Osteocyte (in vitro differentiated cells): ENCODE measurements around the gene FOXA2. TPM values are rescaled to one million over a fixed set of nuclear protein-coding genes. Genes with fewer than 3 reads are reported as not detected.

Experiments used
- DNase-seq: peaks from one replicate; pipeline ENCODE4 v3.0.0; 2021; ENCODE audit warnings: mixed read lengths; ENCODE audit not compliant: unreplicated experiment; ENCODE audit errors: extremely low spot score
- H3K27ac Mint-ChIP-seq: one replicate; pipeline ENCODE4 v1.8.0; 2021; ENCODE audit warnings: mild to moderate bottlenecking, mixed read lengths; ENCODE audit not compliant: unreplicated experiment
- H3K27me3 Mint-ChIP-seq: one replicate; pipeline ENCODE4 v1.8.0; 2021; ENCODE audit warnings: mixed read lengths; ENCODE audit not compliant: unreplicated experiment
- H3K36me3 Mint-ChIP-seq: one replicate; pipeline ENCODE4 v1.8.0; 2021; ENCODE audit warnings: mixed read lengths; ENCODE audit not compliant: unreplicated experiment
- H3K4me1 Mint-ChIP-seq: one replicate; pipeline ENCODE4 v1.8.0; 2021; ENCODE audit warnings: mixed read lengths; ENCODE audit not compliant: unreplicated experiment
- H3K4me3 Mint-ChIP-seq: one replicate; pipeline ENCODE4 v1.8.0; 2021; ENCODE audit warnings: mild to moderate bottlenecking, moderate library complexity, mixed read lengths; ENCODE audit not compliant: unreplicated experiment
- H3K9me3 Mint-ChIP-seq: one replicate; pipeline ENCODE4 v1.8.0; 2021; ENCODE audit warnings: mixed read lengths; ENCODE audit not compliant: unreplicated experiment
- long read RNA-seq: library from polyadenylated mRNA; unstranded; transcript quantifications from one replicate; pipeline ENCODE4 v2.0.0, GENCODE V29; 2021
- total RNA-seq: library from RNA; stranded (reverse); gene quantifications from 2 replicates; pipeline ENCODE4 v1.2.1, GENCODE V29; 2021
- TF ChIP-seq, protein P1 (sequence below): fragments of 200-600 bp; sonication (generic); IDR thresholded peaks from 2 replicates; pipeline ENCODE4 v1.5.0; 2021; ENCODE audit warnings: antibody characterized with exemption, mild to moderate bottlenecking, moderate library complexity

The FOXA2 gene
- not detected in 2 replicates for total RNA-seq
- long read RNA-seq: 0 reads

DNA sequence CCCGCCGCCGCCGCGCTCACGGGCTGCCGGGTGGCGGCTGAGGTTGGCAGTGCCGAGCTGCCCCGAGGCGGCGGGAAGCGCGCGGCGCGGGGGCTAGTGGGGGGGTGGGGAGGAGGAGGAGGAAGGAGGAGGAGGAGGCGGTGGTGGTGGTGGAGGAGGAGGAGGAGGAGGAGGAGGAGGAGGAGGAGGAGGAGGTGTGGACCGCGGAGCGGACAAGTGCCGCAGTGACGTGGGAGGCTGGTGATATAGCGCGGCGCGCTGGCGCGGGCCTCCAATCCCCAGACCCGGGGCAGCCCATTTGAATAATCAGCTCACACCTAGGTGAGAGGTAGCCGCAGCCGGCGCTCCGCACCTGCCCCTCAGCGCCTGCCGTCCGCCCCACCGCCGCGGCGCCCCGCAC is at the start of gene FOXA2:
TSS of gene FOXA2 (minus strand) at position 51 of the 400 bp plus-strand sequence. CDS start 294 bp downstream, outside the sequence.
- no peak within 1 kb of the TSS for H3K27ac Mint-ChIP-seq
- H3K9me3 Mint-ChIP-seq: no peaks in the 10 kb centered on the region
- TF ChIP-seq, protein P1, sequence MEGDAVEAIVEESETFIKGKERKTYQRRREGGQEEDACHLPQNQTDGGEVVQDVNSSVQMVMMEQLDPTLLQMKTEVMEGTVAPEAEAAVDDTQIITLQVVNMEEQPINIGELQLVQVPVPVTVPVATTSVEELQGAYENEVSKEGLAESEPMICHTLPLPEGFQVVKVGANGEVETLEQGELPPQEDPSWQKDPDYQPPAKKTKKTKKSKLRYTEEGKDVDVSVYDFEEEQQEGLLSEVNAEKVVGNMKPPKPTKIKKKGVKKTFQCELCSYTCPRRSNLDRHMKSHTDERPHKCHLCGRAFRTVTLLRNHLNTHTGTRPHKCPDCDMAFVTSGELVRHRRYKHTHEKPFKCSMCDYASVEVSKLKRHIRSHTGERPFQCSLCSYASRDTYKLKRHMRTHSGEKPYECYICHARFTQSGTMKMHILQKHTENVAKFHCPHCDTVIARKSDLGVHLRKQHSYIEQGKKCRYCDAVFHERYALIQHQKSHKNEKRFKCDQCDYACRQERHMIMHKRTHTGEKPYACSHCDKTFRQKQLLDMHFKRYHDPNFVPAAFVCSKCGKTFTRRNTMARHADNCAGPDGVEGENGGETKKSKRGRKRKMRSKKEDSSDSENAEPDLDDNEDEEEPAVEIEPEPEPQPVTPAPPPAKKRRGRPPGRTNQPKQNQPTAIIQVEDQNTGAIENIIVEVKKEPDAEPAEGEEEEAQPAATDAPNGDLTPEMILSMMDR: no peak
- DNase-seq: no peak
- peaks cover 12% of the 10 kb centered on the region for H3K4me1 Mint-ChIP-seq
- H3K36me3 Mint-ChIP-seq: peaks cover 3% of the 10 kb centered on the region
- peak within 1 kb of the TSS; percentile 29 for H3K4me3 Mint-ChIP-seq
- peaks cover 78% of the 10 kb centered on the region for H3K27me3 Mint-ChIP-seq

GRCh38 chr20:22630701-22631100 is 46.3 kb upstream of the FOXA2 start:
- Mint-ChIP-seq H3K4me3 (no peak overlapping the region), H3K36me3 (no peaks in the 10 kb centered on the region), H3K27ac (no peak overlapping the region), H3K4me1 (no peaks in the 10 kb centered on the region), H3K27me3 (peaks cover 17% of the 10 kb centered on the region), H3K9me3 (no peaks in the 10 kb centered on the region)
- no peak for DNase-seq
- TF ChIP-seq, protein P1: no peak

- no peak for DNase-seq
- Mint-ChIP-seq H3K36me3 (no peaks in the 10 kb centered on the region), H3K27ac (no peak overlapping the region)
Measured at GRCh38 chr20:22629927-22630326, 45.6 kb upstream of the FOXA2 start.

DNA sequence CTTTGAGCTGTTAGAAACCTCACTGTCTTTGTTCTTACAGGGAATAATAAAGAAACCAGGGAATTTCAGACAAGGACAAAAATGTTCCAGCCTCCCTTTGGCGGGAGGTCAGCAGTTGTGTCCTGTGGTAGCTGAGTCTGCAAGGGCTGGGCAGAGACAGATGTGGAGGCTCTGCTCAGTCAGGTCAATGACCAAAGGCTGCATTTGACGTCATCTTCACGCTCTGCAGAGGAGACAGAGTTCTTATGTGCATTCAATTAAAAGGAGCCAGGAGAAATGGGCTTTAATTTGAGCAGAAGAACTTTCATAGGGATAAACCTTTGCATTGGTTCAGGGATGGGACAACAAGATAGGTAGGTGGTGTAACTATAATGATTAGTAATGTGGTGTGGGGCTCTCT is 45.1 kb upstream of the FOXA2 start:
- H3K9me3 Mint-ChIP-seq: no peaks in the 10 kb centered on the region
- TF ChIP-seq, protein P1: no peak
- peaks cover 17% of the 10 kb centered on the region for H3K27me3 Mint-ChIP-seq
- H3K4me1 Mint-ChIP-seq: no peaks in the 10 kb centered on the region
- no peak for DNase-seq
- H3K27ac Mint-ChIP-seq: no peak overlapping the region
- no peak overlapping the region for H3K4me3 Mint-ChIP-seq
- no peaks in the 10 kb centered on the region for H3K36me3 Mint-ChIP-seq

More at GRCh38 chr20:22629927-22630326, 45.6 kb upstream of the FOXA2 start:
- Mint-ChIP-seq H3K4me1 (no peaks in the 10 kb centered on the region), H3K27me3 (peaks cover 17% of the 10 kb centered on the region), H3K4me3 (no peak overlapping the region), H3K9me3 (no peaks in the 10 kb centered on the region)
- TF ChIP-seq, protein P1: no peak

GRCh38 chr20:22626496-22626895 is 42.1 kb upstream of the FOXA2 start:
- H3K9me3 Mint-ChIP-seq: no peaks in the 10 kb centered on the region
- H3K4me1 Mint-ChIP-seq: no peaks in the 10 kb centered on the region
- no peak for DNase-seq
- H3K27me3 Mint-ChIP-seq: peaks cover 10% of the 10 kb centered on the region
- no peaks in the 10 kb centered on the region for H3K36me3 Mint-ChIP-seq
- no peak overlapping the region for H3K27ac Mint-ChIP-seq
- no peak overlapping the region for H3K4me3 Mint-ChIP-seq
- TF ChIP-seq, protein P1: no peak
